GM15510 (cell line): Measurements from ENCODE around the gene RAB19.
A peak's percentile ranks its signal among the peaks of the same experiment; 100 is the strongest.

ENCODE experiments used
- POLR2A ChIP-seq: IDR thresholded peaks from 3 replicates; pipeline ENCODE4 v1.6.1; 2011; ENCODE audit warnings: borderline replicate concordance; ENCODE audit not compliant: insufficient read length; ENCODE audit errors: extremely low read depth

The RAB19 gene

GRCh38 chr7:140390466-140391190 is 13.2 kb upstream of the RAB19 start:
- no peak for TF ChIP-seq POLR2A

DNA sequence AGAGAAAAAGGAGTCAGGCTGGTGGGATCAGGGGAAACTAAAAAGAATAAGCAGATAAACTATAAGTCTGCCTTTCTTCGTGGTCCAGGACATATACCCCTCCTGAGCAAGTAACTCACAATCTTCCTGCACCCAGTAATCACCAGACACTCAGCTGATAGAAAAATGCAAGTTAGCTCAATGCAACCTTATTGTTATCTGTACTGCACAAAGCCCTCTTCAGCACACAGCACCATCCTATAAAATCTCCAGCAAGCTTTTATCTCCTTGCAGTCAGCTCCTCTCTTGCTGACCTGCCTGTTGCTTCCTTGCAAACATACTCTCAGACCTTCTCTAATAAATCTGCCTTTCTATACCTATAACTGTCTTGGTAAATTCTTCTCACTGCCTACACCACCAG is 12.2 kb upstream of the RAB19 start:
- no peak for TF ChIP-seq POLR2A

DNA sequence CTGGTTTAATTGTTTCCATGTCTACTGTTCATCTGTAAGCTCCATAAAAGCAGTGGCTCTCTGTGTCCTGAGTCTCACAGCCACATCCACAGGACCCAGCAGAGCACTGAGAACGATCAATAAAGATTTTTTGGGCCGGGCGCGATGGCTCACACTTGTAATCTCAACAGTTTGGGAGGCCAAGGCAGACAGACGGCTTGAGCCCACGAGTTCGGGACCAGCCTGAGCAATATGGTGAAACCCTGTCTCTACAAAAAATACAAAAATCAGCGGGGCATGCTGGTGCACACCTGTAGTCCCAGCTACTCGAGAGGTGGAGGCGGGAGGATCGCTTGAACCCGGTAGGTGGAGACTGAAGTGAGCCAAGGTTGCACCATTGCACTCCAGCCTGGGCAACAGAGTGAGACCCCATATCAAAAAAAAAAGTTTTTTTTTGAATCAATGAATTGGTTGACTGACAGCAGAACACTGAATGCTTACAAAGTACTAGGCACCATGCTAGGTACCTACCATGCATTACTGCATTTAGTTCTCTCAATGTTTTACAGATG is 10.0 kb upstream of the RAB19 start:
- TF ChIP-seq POLR2A: no peak

- TF ChIP-seq POLR2A: peak; percentile 81
Observed at GRCh38 chr7:140397784-140398750, 5.8 kb upstream of the RAB19 start, which contains the start of gene SLC37A3. TSS of gene SLC37A3 (minus strand) at chr7:140398530. CDS start at chr7:140382526, 16,004 bp downstream.

DNA sequence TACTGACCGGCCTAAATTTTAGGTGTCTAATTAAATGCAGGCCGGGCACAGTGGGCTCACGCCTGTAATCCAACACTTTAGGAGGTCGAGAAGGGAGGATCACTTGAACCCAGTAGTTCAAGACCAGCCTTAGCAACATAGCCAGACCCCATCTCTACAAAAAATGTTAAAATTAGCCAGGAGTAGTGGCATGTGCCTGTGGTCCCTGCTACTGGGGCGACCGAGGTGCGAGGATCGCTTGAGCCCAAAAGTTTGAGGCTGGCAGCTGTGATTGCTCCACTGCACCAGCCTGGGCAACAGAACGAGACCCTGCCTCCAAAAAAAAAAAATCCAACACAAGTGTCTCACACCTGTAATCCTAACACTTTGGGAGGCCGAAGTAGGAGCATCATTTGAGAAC is 5.0 kb upstream of the RAB19 start:
- TF ChIP-seq POLR2A: no peak

DNA sequence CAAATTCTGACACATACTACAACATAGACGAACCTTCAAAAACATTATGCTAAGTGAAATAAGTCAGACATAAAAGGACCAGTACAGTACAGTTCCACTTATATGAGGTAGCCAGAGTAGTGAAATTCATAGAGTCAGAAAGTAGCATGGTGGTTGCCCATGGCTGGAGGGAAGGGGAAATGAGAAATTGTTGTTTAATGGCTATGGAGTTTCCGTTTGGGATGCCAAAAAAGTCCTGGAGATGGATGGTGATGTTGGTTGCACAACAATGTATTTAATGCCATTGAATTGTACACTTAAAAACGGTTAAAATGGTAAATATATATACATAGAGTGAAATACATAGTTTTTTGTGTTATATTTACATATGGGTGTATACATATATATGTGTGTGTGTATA is 3.5 kb upstream of the RAB19 start:
- TF ChIP-seq POLR2A: no peak

DNA sequence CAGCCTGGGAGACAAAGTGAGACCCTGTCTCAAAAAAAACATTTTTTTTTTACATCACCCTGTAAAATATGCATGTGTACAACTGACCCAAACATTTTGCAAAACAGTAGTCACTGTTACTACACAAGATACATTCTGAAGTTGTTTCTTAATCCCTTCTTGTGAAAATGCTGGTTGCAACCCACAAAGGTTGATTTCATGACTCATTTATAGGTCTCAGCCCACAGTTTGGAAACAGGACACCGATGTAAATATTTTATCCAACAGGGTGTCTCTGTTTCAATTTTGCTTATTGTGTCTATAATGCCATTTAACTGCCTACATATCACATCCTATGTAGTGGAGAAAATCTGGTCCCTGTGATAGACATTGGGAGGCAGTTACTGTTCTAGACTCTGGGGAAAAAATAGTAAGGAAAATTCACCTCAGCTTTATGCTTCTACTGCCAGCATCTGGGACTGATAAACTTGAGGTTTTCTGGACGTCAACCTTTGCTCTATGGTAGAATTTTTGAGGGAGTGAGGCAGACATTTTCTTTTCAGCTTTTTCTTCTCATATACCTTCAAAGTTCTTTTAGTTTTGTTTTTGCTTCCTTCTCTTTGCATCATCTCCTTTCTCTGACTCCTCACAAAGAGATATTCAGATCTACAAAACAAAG is 1.6 kb upstream of the RAB19 start:
- TF ChIP-seq POLR2A: no peak

GRCh38 chr7:140404565-140405065 is 757 bp downstream of the RAB19 start:
- TF ChIP-seq POLR2A: no peak

DNA sequence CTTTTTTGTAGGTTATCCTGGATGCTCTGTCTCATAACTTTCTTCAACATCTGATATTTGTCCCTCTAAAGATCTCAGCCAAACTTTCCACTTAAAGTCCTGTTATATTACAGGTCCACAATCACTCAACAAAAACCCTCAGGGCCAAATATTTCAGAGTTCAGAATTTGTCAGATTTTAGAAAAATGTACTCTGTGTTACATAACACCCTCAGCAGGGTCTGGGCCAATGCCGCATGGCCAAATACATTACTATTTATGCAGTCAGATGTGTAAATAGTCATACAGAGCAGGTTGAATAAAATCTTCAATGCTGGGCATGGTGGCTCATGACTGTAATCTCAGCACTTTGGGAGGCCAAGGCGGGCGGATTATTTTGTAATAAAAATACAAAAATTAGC is 11.5 kb downstream of the RAB19 start:
- TF ChIP-seq POLR2A: no peak

- TF ChIP-seq POLR2A: no peak
Observed at GRCh38 chr7:140416560-140416959, 12.7 kb downstream of the RAB19 start.

DNA sequence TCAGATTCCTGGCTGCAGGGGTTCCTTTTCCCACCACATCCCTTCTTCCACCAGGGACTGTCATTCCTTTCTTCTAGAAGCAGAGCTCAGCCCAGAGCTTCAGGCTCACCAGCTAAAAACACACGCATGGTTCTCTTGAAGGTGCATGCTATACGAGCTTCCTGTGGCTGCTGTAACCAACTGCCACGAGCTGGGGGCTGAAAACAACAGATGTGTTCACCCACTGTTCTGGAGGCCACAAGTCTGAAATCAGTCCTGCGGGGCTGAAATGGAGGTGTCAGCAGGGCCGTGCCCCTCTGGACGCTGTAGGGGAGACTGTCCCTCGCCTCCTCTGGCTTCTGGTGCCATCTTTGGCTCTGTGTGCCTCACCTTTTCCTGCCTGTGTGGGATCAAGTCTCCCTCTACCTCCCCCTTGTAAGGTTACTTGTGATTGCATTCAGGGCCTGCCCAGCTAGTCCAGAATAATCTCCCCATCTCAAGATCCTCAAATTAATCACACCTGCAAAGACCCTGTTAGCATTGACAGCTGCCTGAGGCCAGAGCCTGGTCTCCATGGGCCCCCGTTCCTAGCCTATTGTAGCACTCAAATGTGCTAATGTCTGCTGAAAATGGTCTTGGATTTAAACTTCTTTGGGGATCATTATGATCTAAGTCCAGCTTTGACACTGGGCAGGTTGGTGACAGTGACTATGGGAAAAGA is 13.7 kb downstream of the RAB19 start:
- no peak for TF ChIP-seq POLR2A

GRCh38 chr7:140418653-140419052 is 14.8 kb downstream of the RAB19 start:
- TF ChIP-seq POLR2A: no peak

- TF ChIP-seq POLR2A: no peak
Observed at GRCh38 chr7:140421521-140421920, 17.7 kb downstream of the RAB19 start.

- no peak for TF ChIP-seq POLR2A
Observed at GRCh38 chr7:140423501-140423900, 19.6 kb downstream of the RAB19 start.
